Upper lobe of left lung (tissue), 4 donors: Measurements from ENCODE around the gene RUFY1.

Source experiments
- CTCF ChIP-seq, 6 experiments: fragments of 450-650 bp in 4 of 6; fragments of 200-600 bp in 2 of 6; sonication (generic) in 2 of 6; IDR thresholded peaks; one replicate each; pipeline ENCODE4 v1.5.1; 2016 to 2019; ENCODE audit warnings: antibody characterized with exemption in 6 of 6
- POLR2A ChIP-seq, 4 donors: fragments of 450-650 bp; IDR thresholded peaks; one replicate each; pipeline ENCODE4 v1.5.1; 2016 to 2017; ENCODE audit warnings: antibody characterized with exemption in 4 of 4, mild to moderate bottlenecking in 2 of 4
- POLR2AphosphoS5 ChIP-seq, 2 donors: sonication (generic); formaldehyde crosslinking; IDR thresholded peaks; one replicate each; pipeline ENCODE4 v1.5.1; 2017; ENCODE audit warnings: antibody characterized with exemption in 2 of 2

- no peak for TF ChIP-seq CTCF (IDR thresholded peaks at IDR 0.05)
- no peak for TF ChIP-seq POLR2A (IDR thresholded peaks at IDR 0.05)
- no peak for TF ChIP-seq POLR2AphosphoS5 (IDR thresholded peaks at IDR 0.05)
Measured at GRCh38 chr5:179568721-179569120, 18.4 kb downstream of the RUFY1 start.
